B cell (primary cell): ENCODE measurements around the gene NLRC5.

Source experiments
- EZH2 ChIP-seq: IDR thresholded peaks from 2 replicates; pipeline ENCODE4 v1.6.1; 2012; ENCODE audit warnings: borderline replicate concordance, low read depth, mild to moderate bottlenecking, moderate library complexity, low read length; ENCODE audit not compliant: insufficient read depth, poor library complexity, severe bottlenecking
- TF ChIP-seq, protein P1 (sequence below): fragments of 200-600 bp; IDR thresholded peaks from one replicate; pipeline ENCODE4 v1.8.0; 2022; ENCODE audit warnings: antibody characterized with exemption, mild to moderate bottlenecking

DNA sequence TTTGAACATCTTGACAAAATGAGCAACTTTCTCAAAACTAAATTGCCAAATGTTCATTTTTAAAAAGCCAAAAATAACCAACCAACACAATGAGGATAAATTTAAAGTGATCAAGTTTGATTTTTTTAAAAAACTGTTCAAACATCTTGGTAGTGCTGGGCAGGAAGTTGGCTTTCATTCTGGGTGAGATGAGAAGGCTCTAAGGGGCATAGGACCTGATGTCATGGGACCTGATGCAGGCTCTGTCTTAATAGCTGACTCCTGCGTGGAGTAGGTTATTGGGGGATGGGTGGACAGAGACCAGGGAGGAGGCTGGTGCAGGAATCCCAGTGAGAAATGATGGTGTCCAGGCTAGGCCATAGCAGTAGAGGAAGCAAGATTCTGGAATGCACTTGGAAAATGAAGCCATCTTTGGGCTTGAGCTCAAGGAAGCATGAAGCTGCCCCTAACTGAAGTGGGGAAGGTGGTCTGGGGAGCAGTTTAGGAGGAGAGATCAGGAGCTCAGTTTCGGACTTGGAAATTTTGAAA, 20.4 kb downstream of the NLRC5 start:
- TF ChIP-seq, protein P1, sequence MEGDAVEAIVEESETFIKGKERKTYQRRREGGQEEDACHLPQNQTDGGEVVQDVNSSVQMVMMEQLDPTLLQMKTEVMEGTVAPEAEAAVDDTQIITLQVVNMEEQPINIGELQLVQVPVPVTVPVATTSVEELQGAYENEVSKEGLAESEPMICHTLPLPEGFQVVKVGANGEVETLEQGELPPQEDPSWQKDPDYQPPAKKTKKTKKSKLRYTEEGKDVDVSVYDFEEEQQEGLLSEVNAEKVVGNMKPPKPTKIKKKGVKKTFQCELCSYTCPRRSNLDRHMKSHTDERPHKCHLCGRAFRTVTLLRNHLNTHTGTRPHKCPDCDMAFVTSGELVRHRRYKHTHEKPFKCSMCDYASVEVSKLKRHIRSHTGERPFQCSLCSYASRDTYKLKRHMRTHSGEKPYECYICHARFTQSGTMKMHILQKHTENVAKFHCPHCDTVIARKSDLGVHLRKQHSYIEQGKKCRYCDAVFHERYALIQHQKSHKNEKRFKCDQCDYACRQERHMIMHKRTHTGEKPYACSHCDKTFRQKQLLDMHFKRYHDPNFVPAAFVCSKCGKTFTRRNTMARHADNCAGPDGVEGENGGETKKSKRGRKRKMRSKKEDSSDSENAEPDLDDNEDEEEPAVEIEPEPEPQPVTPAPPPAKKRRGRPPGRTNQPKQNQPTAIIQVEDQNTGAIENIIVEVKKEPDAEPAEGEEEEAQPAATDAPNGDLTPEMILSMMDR = no peak
- no peak for TF ChIP-seq EZH2
